Midbrain (tissue), 1 donor: ENCODE data around the gene SETDB2.

Experiments used
- DNase-seq: peaks from one replicate; lab custom pipeline; 2025; lab: John Stamatoyannopoulos, UW

SETDB2 gene

GRCh38 chr13:49533591-49534269 lies 89.7 kb downstream of the SETDB2 start:
- peak; percentile 22 for DNase-seq

- DNase-seq: no peak
Measured at GRCh38 chr13:49536144-49536873, 92.2 kb downstream of the SETDB2 start.

GRCh38 chr13:49538404-49538803 lies 94.3 kb downstream of the SETDB2 start:
- DNase-seq: no peak

- no peak for DNase-seq
Measured at GRCh38 chr13:49539313-49539712, 95.2 kb downstream of the SETDB2 start.

- DNase-seq: no peak
Measured at GRCh38 chr13:49539746-49540145, 95.7 kb downstream of the SETDB2 start.

- DNase-seq: no peak
Measured at GRCh38 chr13:49540552-49540951, 96.5 kb downstream of the SETDB2 start.

- DNase-seq: no peak
Measured at GRCh38 chr13:49543656-49544055, 99.6 kb downstream of the SETDB2 start.
